Mucosa of descending colon (tissue), 3 donors: Measurements from ENCODE around the gene CATSPERB. TPM values are rescaled to one million over a fixed set of nuclear protein-coding genes. Genes with fewer than 3 reads are reported as not detected.
"Not testable (repeated sequence)": the region's sequence is repeated elsewhere in the genome, so short reads cannot be mapped to it uniquely, and the experiment has no call there.

Experiments
- ATAC-seq: fragments of 200-7000 bp; cut with Tn5 transposase; one replicate; pipeline ENCODE4 v1.9.1; 2020; ENCODE audit warnings: mild to moderate bottlenecking, moderate library complexity
- DNase-seq, 3 donors: peaks; one replicate each; pipeline ENCODE4 v3.0.0-alpha.2; 2020
- H3K36me3 ChIP-seq: fragments of 200-600 bp; one replicate; pipeline ENCODE4 v1.8.0; 2021; ENCODE audit warnings: low read depth, mild to moderate bottlenecking
- H3K4me1 ChIP-seq: fragments of 200-600 bp; one replicate; pipeline ENCODE4 v1.8.0; 2021; ENCODE audit warnings: low read depth, mild to moderate bottlenecking
- H3K4me3 ChIP-seq: fragments of 200-600 bp; one replicate; pipeline ENCODE4 v1.8.0; 2021; ENCODE audit warnings: mild to moderate bottlenecking
- H3K9me3 ChIP-seq: fragments of 200-600 bp; one replicate; pipeline ENCODE4 v1.8.0; 2021; ENCODE audit warnings: mild to moderate bottlenecking
- intact Hi-C, 2 donors: fragments of 100-400 bp; cut with DNase I in 1 of 2; cut with micrococcal nuclease in 1 of 2; formaldehyde crosslinking; loops; one replicate each; pipeline versions ENCODE4 v1.11.0 to v1.11.1; 2022; cut with DNase I, micrococcal nuclease
- total RNA-seq, 3 donors: library from RNA; stranded (reverse); fragmentation: NEBNext Ultra II Directional in 2 of 3; extraction: Animal tissue kit (Norgen Biotek cat#: 25700) in 2 of 3; gene quantifications; one replicate each; pipeline versions ENCODE4 v1.2.1 to v1.2.4, GENCODE V29; 2021 to 2023
- TF ChIP-seq, protein P1 (sequence below): fragments of 200-600 bp; IDR thresholded peaks from one replicate; pipeline ENCODE4 v1.8.0; 2022; ENCODE audit warnings: antibody characterized with exemption, mild to moderate bottlenecking
- donor health status: DM: no; HTN: no; CAD: no; lungs with moderate emphysema.
- donor health status: DM: no; HTN: no; CAD: no.
- donor health status: DM: no; HTN: yes; CAD: no.

The CATSPERB gene
- total RNA-seq, 3 donors from 2014 or later = 3.5 to 7.0 (median 4.1) TPM

DNA sequence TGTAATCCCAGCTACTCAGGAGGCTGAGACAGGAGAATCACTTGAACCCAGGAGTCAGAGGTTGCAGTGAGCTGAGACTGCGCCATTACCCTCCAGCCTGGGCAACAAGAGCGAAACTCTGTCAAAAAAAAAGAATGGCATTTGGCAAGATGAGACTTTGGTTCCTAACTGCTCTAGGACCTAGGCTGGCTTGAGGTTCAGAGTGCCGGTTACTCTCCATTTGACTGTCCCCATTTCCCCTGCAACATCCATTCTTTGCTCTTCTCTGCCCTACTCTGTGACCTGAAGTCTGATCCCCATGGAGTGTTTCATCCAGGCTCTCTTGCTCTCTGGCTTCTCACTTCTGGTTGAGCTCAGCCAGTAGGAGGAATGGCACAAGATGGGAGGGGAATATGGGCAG, 195.6 kb downstream of the CATSPERB start:
- TF ChIP-seq, protein P1, sequence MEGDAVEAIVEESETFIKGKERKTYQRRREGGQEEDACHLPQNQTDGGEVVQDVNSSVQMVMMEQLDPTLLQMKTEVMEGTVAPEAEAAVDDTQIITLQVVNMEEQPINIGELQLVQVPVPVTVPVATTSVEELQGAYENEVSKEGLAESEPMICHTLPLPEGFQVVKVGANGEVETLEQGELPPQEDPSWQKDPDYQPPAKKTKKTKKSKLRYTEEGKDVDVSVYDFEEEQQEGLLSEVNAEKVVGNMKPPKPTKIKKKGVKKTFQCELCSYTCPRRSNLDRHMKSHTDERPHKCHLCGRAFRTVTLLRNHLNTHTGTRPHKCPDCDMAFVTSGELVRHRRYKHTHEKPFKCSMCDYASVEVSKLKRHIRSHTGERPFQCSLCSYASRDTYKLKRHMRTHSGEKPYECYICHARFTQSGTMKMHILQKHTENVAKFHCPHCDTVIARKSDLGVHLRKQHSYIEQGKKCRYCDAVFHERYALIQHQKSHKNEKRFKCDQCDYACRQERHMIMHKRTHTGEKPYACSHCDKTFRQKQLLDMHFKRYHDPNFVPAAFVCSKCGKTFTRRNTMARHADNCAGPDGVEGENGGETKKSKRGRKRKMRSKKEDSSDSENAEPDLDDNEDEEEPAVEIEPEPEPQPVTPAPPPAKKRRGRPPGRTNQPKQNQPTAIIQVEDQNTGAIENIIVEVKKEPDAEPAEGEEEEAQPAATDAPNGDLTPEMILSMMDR = no peak
- H3K36me3 ChIP-seq = no peaks in the 10 kb centered on the region
- intact Hi-C loops = no loop called here
- H3K4me3 ChIP-seq = no peak overlapping the region
- H3K9me3 ChIP-seq = no peaks in the 10 kb centered on the region
- DNase-seq (no peak), ATAC-seq (no peak)
- H3K4me1 ChIP-seq = peaks cover 4% of the 10 kb centered on the region

DNA sequence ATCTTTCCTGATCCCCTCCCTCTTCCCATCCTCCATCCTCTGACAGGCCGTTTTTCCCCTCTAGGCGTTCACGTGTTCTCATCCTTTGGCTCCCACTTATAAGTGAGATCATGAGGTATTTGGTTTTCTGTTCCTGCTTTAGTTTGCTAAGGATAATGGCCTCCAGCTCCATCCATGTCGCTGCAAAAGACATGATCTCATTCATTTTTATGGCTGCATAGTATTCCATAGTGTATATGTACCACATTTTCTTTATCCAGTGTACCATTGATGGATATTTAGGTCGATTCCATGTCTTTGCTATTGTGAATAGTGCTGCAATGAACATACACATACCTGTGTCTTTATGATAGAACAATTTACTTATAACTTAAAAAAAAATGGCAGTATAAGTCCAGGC, 197.8 kb downstream of the CATSPERB start:
- H3K9me3 ChIP-seq, H3K4me1 ChIP-seq, ATAC-seq, H3K4me3 ChIP-seq, DNase-seq, intact Hi-C loops, H3K36me3 ChIP-seq: not testable (repeated sequence)

DNA sequence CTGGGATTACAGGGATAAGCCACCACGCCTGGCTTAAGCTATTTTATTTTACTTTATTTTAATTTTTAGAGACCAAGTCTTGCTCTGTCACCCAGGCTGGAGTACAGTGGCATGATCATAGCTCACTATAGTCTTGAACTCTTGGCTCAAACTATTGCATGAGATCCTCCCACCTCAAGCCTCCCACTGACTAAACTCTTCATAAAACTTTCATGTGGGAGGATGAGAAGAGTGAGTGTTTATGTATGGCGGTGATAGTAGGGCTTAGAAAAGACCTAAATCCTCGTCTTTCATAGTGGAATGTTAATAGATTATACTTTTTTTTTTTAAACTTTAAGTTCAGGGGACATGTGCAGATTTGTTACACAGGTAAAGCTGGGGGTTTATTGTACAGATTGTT, 198.3 kb downstream of the CATSPERB start:
- intact Hi-C loops = no loop called here
- no peak for ATAC-seq
- no peak for DNase-seq
- no peaks in the 10 kb centered on the region for H3K36me3 ChIP-seq
- peaks cover 4% of the 10 kb centered on the region for H3K4me1 ChIP-seq
- TF ChIP-seq, protein P1 = no peak
- H3K9me3 ChIP-seq = no peaks in the 10 kb centered on the region
- no peak overlapping the region for H3K4me3 ChIP-seq

Other genes with a start within 250 kb of the CATSPERB start
- 100 to 1,000 TPM in 2 of 3 donors, 10 to 100 TPM in 1; 85.6 to 116 (median 115) TPM for gene PPP4R3A, start 221.8 kb downstream of the CATSPERB start, total RNA-seq
- 10 to 100 TPM; 39.0 to 75.1 (median 63.6) TPM for gene TC2N, start 135.4 kb upstream of the CATSPERB start, total RNA-seq
- 10 to 100 TPM in 2 of 3 donors, 1 to 10 TPM in 1; 6.1 to 56.7 (median 18.6) TPM for gene FBLN5, start 215.6 kb upstream of the CATSPERB start, total RNA-seq